ENCODE measurements around the gene DGKB. TPM values are rescaled to one million over a fixed set of nuclear protein-coding genes. Genes with fewer than 3 reads are reported as not detected.

DGKB gene
- total and polyA plus RNA-seq, 2 of the 8 experiments (the other 6 are each of a cell fraction or from before 2014, with no cell fraction given): 1.9 to 2.6 TPM

- Histone ChIP-seq H2BK12ac (ENCODE audit: low read depth, low read length) (no peak overlapping the region), H3K9ac (replicated peaks in 1 of 4; ENCODE audit: extremely low read depth in 1 of 4, low read depth in 3 of 4, low read length in 3 of 4) (no peak overlapping the region), H2AFZ (ENCODE audit: low read length) (no peak overlapping the region), H3K27me3 (replicated peaks in 1 of 4; ENCODE audit: control insufficient read depth in 3 of 4, extremely low read depth in 1 of 4, insufficient read depth in 3 of 4, low read length in 3 of 4) (no peaks in the 10 kb centered on the region), H3K4ac (replicated peaks; ENCODE audit: insufficient read length, low read depth, low read length) (no peak overlapping the region), H3K14ac (ENCODE audit: insufficient read length) (no peak overlapping the region), H3K4me3 (ENCODE audit: extremely low read depth in 1 of 4, insufficient read depth in 2 of 4, low read depth in 3 of 4, low read length in 4 of 4) (no peak overlapping the region), H2BK5ac (ENCODE audit: low read depth, low read length) (no peak overlapping the region), H4K8ac (ENCODE audit: extremely low read depth, insufficient read depth, low read length) (no peak overlapping the region), H3K9me3 (ENCODE audit: insufficient read depth in 2 of 2, low read depth in 1 of 2, low read length in 1 of 2) (no peaks in the 10 kb centered on the region), H3K4me2 (ENCODE audit: insufficient read depth in 1 of 2, low read depth in 2 of 2, low read length in 2 of 2) (no peak overlapping the region), H4K5ac (ENCODE audit: insufficient read length, low read depth, low read length) (no peak overlapping the region), H3K23ac (ENCODE audit: insufficient read length) (no peak overlapping the region), H3K18ac (ENCODE audit: extremely low read depth, low read length) (no peak overlapping the region), H2BK20ac (ENCODE audit: low read length) (no peak overlapping the region), H3K23me2 (ENCODE audit: low read depth, low read length) (no peaks in the 10 kb centered on the region), H3K79me2 (ENCODE audit: control insufficient read depth in 1 of 2, insufficient read depth in 2 of 2, low read length in 2 of 2) (no peaks in the 10 kb centered on the region), H2BK15ac (ENCODE audit: low read length) (no peak overlapping the region), H4K20me1 (replicated peaks in 1 of 2; ENCODE audit: control insufficient read depth in 1 of 2, insufficient read depth in 2 of 2, low read length in 2 of 2) (no peaks in the 10 kb centered on the region), H4K91ac (replicated peaks; ENCODE audit: insufficient read length, low read length) (no peak overlapping the region), H2BK120ac (replicated peaks; ENCODE audit: low read depth, low read length) (no peak overlapping the region), H3K79me1 (ENCODE audit: low read depth, low read length) (no peaks in the 10 kb centered on the region), H3K27ac (ENCODE audit: low read depth, low read length) (no peak overlapping the region), H3K4me1 (replicated peaks in 1 of 4; ENCODE audit: control insufficient read depth in 3 of 4, insufficient read depth in 4 of 4, low read length in 3 of 4) (no peaks in the 10 kb centered on the region), H3K56ac (replicated peaks; ENCODE audit: insufficient read length, low read depth, low read length) (no peak overlapping the region), H2AK5ac (ENCODE audit: low read depth, low read length) (no peak overlapping the region), H3K36me3 (ENCODE audit: control insufficient read depth in 2 of 4, insufficient read depth in 4 of 4, low read length in 3 of 4) (no peaks in the 10 kb centered on the region)
- WGBS, 2 experiments (ENCODE audit: extremely low coverage in 1 of 2, insufficient coverage in 1 of 2, insufficient read length in 1 of 2, insufficient replicate concordance in 2 of 2, low coverage in 1 of 2, low lambda C conversion rate in 2 of 2, missing lambda C conversion rate in 1 of 2): 95% methylated on average over 1 of the region's 1 CpG; no CpG with 5 or more reads in 1 of the 2 experiments
- FAIRE-seq (no peak), DNase-seq (ENCODE audit: low read depth in 1 of 2, low spot score in 2 of 2) (no peak)
- CTCF ChIA-PET (ENCODE audit: partially characterized antibody): no interaction called here
- POLR2A ChIA-PET (ENCODE audit: partially characterized antibody): no interaction called here
- TF ChIP-seq KDM4A (IDR thresholded peaks at IDR 0.05; ENCODE audit: low read depth, low read length, severe bottlenecking): no peak
- TF ChIP-seq SIRT6 (IDR thresholded peaks at IDR 0.05; ENCODE audit: low read length): no peak
- TF ChIP-seq BRCA1 (IDR thresholded peaks at IDR 0.05; ENCODE audit: low read depth, low read length): no peak
- no peak for TF ChIP-seq PHF8 (conservative IDR thresholded peaks at IDR 0.05; ENCODE audit: low read depth, low read length)
- no peak for TF ChIP-seq EZH2 (IDR thresholded peaks at IDR 0.05; ENCODE audit: low read depth, low read length, severe bottlenecking)
- TF ChIP-seq CHD1 (IDR thresholded peaks at IDR 0.05; ENCODE audit: low read depth, low read length): no peak
- TF ChIP-seq ATF2 (IDR thresholded peaks at IDR 0.05; ENCODE audit: low read length): no peak
- TF ChIP-seq SP2 (IDR thresholded peaks at IDR 0.05; ENCODE audit: low read length): no peak
- TF ChIP-seq TAF7 (optimal IDR thresholded peaks at IDR 0.05; ENCODE audit: borderline replicate concordance, low read depth, low read length): no peak
- TF ChIP-seq GTF2F1 (IDR thresholded peaks at IDR 0.05; ENCODE audit: borderline replicate concordance, low read depth, low read length): no peak
- TF ChIP-seq SUZ12 (IDR thresholded peaks at IDR 0.05; ENCODE audit: low read length): no peak
- no peak for TF ChIP-seq TCF12 (IDR thresholded peaks at IDR 0.05; ENCODE audit: low read depth, low read length)
- TF ChIP-seq JUN (IDR thresholded peaks at IDR 0.05; ENCODE audit: low read depth, low read length): no peak
Measured at GRCh38 chr7:14551310-14551709, 351.2 kb downstream of the DGKB start.

Data from H1 (cell line).